Progenitor cell of endocrine pancreas (in vitro differentiated cells): ENCODE results near the gene PPP1R37. TPM values are rescaled to one million over a fixed set of nuclear protein-coding genes. Genes with fewer than 3 reads are reported as not detected.

Experiments used
- DNase-seq: peaks from one replicate; pipeline ENCODE4 v3.0.0; 2021; ENCODE audit warnings: low spot score; ENCODE audit not compliant: unreplicated experiment
- H3K27ac Mint-ChIP-seq: 2 replicates; pipeline ENCODE4 v1.8.0; 2021; ENCODE audit warnings: mild to moderate bottlenecking, moderate library complexity, mixed read lengths
- H3K27me3 Mint-ChIP-seq: 2 replicates; pipeline ENCODE4 v1.8.0; 2021; ENCODE audit warnings: mixed read lengths
- H3K36me3 Mint-ChIP-seq: 2 replicates; pipeline ENCODE4 v1.8.0; 2022; ENCODE audit warnings: mixed read lengths; ENCODE audit not compliant: insufficient read depth
- H3K4me1 Mint-ChIP-seq: 2 replicates; pipeline ENCODE4 v1.8.0; 2021; ENCODE audit warnings: low read depth, mixed read lengths
- H3K4me3 Mint-ChIP-seq: 2 replicates; pipeline ENCODE4 v1.8.0; 2021; ENCODE audit warnings: low read depth, mild to moderate bottlenecking, moderate library complexity, mixed read lengths
- H3K9me3 Mint-ChIP-seq: 2 replicates; pipeline ENCODE4 v1.8.0; 2021; ENCODE audit warnings: low read depth, mixed read lengths
- CTCF ChIP-seq: fragments of 200-600 bp; sonication (generic); IDR thresholded peaks from one replicate; pipeline ENCODE4 v1.5.0; 2021; ENCODE audit warnings: antibody characterized with exemption, mild to moderate bottlenecking; ENCODE audit not compliant: unreplicated experiment
- total RNA-seq: library from RNA; stranded (reverse); gene quantifications from 2 replicates; pipeline ENCODE4 v1.2.1, GENCODE V29; 2021

PPP1R37 gene
- total RNA-seq, 1 donor from 2014 or later = 45.8 TPM

GRCh38 chr19:45135176-45135885 lies 42.4 kb downstream of the PPP1R37 start:
- H3K27ac Mint-ChIP-seq = no peak overlapping the region
- no peaks in the 10 kb centered on the region for H3K27me3 Mint-ChIP-seq
- H3K4me3 Mint-ChIP-seq = no peak overlapping the region

GRCh38 chr19:45136507-45137178 lies 43.7 kb downstream of the PPP1R37 start:
- no peak for DNase-seq
- peaks cover 5% of the 10 kb centered on the region for H3K4me1 Mint-ChIP-seq
- H3K27ac Mint-ChIP-seq = peak overlapping the region; percentile 89
- H3K9me3 Mint-ChIP-seq = no peaks in the 10 kb centered on the region
- no peak for TF ChIP-seq CTCF
- H3K4me3 Mint-ChIP-seq = no peak overlapping the region
- H3K27me3 Mint-ChIP-seq = no peaks in the 10 kb centered on the region
- no peaks in the 10 kb centered on the region for H3K36me3 Mint-ChIP-seq

More at GRCh38 chr19:45135176-45135885, 42.4 kb downstream of the PPP1R37 start:
- Mint-ChIP-seq H3K9me3 (no peaks in the 10 kb centered on the region), H3K4me1 (peaks cover 7% of the 10 kb centered on the region), H3K36me3 (no peaks in the 10 kb centered on the region)
- no peak for TF ChIP-seq CTCF
- no peak for DNase-seq

GRCh38 chr19:45137179-45137761 lies 44.3 kb downstream of the PPP1R37 start:
- Mint-ChIP-seq H3K27me3 (no peaks in the 10 kb centered on the region), H3K9me3 (no peaks in the 10 kb centered on the region), H3K27ac (no peak overlapping the region)

GRCh38 chr19:45138303-45138751 lies 45.3 kb downstream of the PPP1R37 start:
- no peak overlapping the region for H3K27ac Mint-ChIP-seq
- H3K4me3 Mint-ChIP-seq = no peak overlapping the region
- no peak for DNase-seq

More at GRCh38 chr19:45137179-45137761, 44.3 kb downstream of the PPP1R37 start:
- TF ChIP-seq CTCF = no peak
- Mint-ChIP-seq H3K4me3 (no peak overlapping the region), H3K4me1 (peaks cover 5% of the 10 kb centered on the region), H3K36me3 (no peaks in the 10 kb centered on the region)
- DNase-seq = no peak

More at GRCh38 chr19:45138303-45138751, 45.3 kb downstream of the PPP1R37 start:
- peaks cover 7% of the 10 kb centered on the region for H3K36me3 Mint-ChIP-seq
- H3K27me3 Mint-ChIP-seq = no peaks in the 10 kb centered on the region
- no peak for TF ChIP-seq CTCF
- no peaks in the 10 kb centered on the region for H3K9me3 Mint-ChIP-seq
- peaks cover 5% of the 10 kb centered on the region for H3K4me1 Mint-ChIP-seq
